ENCODE measurements around the gene CADM2. TPM values are rescaled to one million over a fixed set of nuclear protein-coding genes. Genes with fewer than 3 reads are reported as not detected.

The CADM2 gene
- total RNA-seq, 1 experiment from 2014 or later = 0.64 TPM

DNA sequence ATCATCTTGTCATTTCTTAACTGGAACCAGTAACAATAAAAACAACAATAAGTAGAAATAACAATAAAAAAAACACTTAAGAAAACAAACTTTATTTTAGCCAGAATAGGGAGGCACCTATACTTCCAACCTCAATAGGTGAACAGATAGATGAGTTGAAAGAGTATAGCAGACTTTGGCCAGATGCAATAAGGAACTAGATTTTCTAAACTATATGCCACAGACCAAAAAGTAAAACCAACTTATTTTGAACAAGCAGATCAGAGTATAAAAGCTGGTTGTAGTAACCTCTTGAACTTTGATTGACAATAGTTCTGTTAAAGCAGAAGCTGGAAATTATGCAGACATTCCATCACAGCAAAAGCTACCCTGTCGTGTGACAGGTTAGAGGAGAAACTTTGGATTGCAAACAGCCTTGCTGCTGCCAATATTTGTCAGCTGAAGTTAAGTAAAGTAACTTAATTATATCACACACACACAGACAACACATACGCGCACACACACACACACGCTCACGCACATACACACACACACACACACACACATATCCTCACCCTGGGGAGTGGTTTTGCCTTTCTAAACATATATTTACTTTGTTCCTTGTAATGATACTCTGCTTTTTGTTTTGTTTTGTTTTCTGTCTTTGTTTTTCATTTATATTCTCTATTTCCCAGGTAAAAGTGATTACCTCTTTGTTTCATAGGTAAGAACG is 1128.5 kb downstream of the CADM2 start:
- no TSS peak for BruUV-seq (replicated peaks)
- Histone ChIP-seq H3K9me3 (ENCODE audit: control insufficient read depth, insufficient read depth, low read depth, low read length) (no peaks in the 10 kb centered on the region), H3K27me3 (ENCODE audit: control insufficient read depth, insufficient read depth, low read length) (no peaks in the 10 kb centered on the region), H3K27ac (ENCODE audit: low read length) (no peak overlapping the region), H3K36me3 (ENCODE audit: control insufficient read depth, insufficient read depth, low read length) (no peaks in the 10 kb centered on the region), H3K4me1 (ENCODE audit: control insufficient read depth, insufficient read depth, low read length) (no peaks in the 10 kb centered on the region), H3K4me3 (ENCODE audit: low read depth in 2 of 2, low read length in 2 of 2) (no peak overlapping the region)
- POLR2A ChIA-PET = no interaction called here
- no peak for TF ChIP-seq TCF7L2 (IDR thresholded peaks at IDR 0.05; ENCODE audit: low read depth, low read length)
- no peak for TF ChIP-seq REST (IDR thresholded peaks at IDR 0.05; ENCODE audit: insufficient read depth in 1 of 2, low read depth in 2 of 2, low read length in 1 of 2)
- TF ChIP-seq, protein P1, sequence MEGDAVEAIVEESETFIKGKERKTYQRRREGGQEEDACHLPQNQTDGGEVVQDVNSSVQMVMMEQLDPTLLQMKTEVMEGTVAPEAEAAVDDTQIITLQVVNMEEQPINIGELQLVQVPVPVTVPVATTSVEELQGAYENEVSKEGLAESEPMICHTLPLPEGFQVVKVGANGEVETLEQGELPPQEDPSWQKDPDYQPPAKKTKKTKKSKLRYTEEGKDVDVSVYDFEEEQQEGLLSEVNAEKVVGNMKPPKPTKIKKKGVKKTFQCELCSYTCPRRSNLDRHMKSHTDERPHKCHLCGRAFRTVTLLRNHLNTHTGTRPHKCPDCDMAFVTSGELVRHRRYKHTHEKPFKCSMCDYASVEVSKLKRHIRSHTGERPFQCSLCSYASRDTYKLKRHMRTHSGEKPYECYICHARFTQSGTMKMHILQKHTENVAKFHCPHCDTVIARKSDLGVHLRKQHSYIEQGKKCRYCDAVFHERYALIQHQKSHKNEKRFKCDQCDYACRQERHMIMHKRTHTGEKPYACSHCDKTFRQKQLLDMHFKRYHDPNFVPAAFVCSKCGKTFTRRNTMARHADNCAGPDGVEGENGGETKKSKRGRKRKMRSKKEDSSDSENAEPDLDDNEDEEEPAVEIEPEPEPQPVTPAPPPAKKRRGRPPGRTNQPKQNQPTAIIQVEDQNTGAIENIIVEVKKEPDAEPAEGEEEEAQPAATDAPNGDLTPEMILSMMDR (IDR thresholded peaks at IDR 0.05) = no peak
- no peak for TF ChIP-seq POLR2AphosphoS5 (IDR thresholded peaks at IDR 0.05; ENCODE audit: low read depth, low read length)
- no peak for TF ChIP-seq SIN3A (IDR thresholded peaks at IDR 0.05; ENCODE audit: borderline replicate concordance, insufficient read depth, low read depth, low read length)
- intact Hi-C loops (cut with micrococcal nuclease; ENCODE audit: unreplicated experiment) = no loop called here
- CTCF ChIA-PET = no interaction called here
- in situ Hi-C loops (cut with HindIII; ENCODE audit: low pct_unique_long_range_greater_than_20kb, low sequenced_read_pairs) = no loop called here
- DNase-seq (ENCODE audit: low read depth, low spot score) (no peak), ATAC-seq (no peak)

DNA sequence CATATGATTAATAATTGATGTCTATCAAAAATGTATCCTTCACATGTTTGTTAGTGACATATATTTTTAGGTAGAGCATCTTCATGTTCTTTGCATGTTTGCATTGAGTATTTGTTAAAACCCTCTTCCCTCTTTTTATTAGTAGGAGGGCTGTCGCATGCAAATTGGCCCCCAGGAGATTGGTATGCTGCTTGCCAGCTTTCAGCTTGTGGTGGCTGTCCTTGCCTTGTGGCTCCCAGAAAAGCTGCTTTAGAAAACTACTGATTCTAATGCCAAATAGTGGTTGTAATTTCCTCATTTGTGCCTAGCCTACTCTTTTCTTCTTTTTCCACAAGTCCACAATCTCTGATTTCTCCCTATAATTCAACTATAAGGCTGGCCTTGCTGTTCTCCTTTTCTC is 1145.4 kb downstream of the CADM2 start:
- ChIA-PET CTCF (no interaction called here), POLR2A (no interaction called here)

More for the DNA sequence above, 1145.4 kb downstream of the CADM2 start:
- H3K36me3 ChIP-seq (ENCODE audit: control insufficient read depth, insufficient read depth, low read length) = no peaks in the 10 kb centered on the region
- no TSS peak for BruUV-seq (replicated peaks)
- H3K27ac ChIP-seq (ENCODE audit: low read length) = no peak overlapping the region
- no peak for TF ChIP-seq SIN3A (IDR thresholded peaks at IDR 0.05; ENCODE audit: borderline replicate concordance, insufficient read depth, low read depth, low read length)
- no peak for TF ChIP-seq TCF7L2 (IDR thresholded peaks at IDR 0.05; ENCODE audit: low read depth, low read length)
- TF ChIP-seq REST (IDR thresholded peaks at IDR 0.05; ENCODE audit: insufficient read depth in 1 of 2, low read depth in 2 of 2, low read length in 1 of 2) = no peak
- no peak for TF ChIP-seq POLR2AphosphoS5 (IDR thresholded peaks at IDR 0.05; ENCODE audit: low read depth, low read length)
- TF ChIP-seq, protein P1 (IDR thresholded peaks at IDR 0.05) = no peak
- no peak for DNase-seq (ENCODE audit: low read depth, low spot score)
- in situ Hi-C loops (cut with HindIII; ENCODE audit: low pct_unique_long_range_greater_than_20kb, low sequenced_read_pairs) = no loop called here
- ATAC-seq = no peak
- intact Hi-C loops (cut with micrococcal nuclease; ENCODE audit: unreplicated experiment) = no loop called here
- no peaks in the 10 kb centered on the region for H3K4me1 ChIP-seq (ENCODE audit: control insufficient read depth, insufficient read depth, low read length)
- no peaks in the 10 kb centered on the region for H3K9me3 ChIP-seq (ENCODE audit: control insufficient read depth, insufficient read depth, low read depth, low read length)
- H3K4me3 ChIP-seq (ENCODE audit: low read depth in 2 of 2, low read length in 2 of 2) = no peak overlapping the region
- H3K27me3 ChIP-seq (ENCODE audit: control insufficient read depth, insufficient read depth, low read length) = no peaks in the 10 kb centered on the region
